Activated CD4-positive, alpha-beta T cell treated with anti-CD3 and anti-CD28 coated beads, Interleukin-2, amount 10 ng/mL, durations not matched to agents 24 days and 14 days (primary cell): ENCODE results near the gene LCN2. TPM values are rescaled to one million over a fixed set of nuclear protein-coding genes. Genes with fewer than 3 reads are reported as not detected.

ENCODE experiments used
- DNase-seq: peaks from one replicate; pipeline ENCODE4 v3.0.0; 2022
- H3K27ac Mint-ChIP-seq: one replicate; pipeline ENCODE4 v1.8.0; 2022; ENCODE audit warnings: mild to moderate bottlenecking, mixed read lengths
- H3K27me3 Mint-ChIP-seq: one replicate; pipeline ENCODE4 v1.8.0; 2022; ENCODE audit warnings: mixed read lengths
- H3K36me3 Mint-ChIP-seq: one replicate; pipeline ENCODE4 v1.8.0; 2022; ENCODE audit warnings: low read depth, mild to moderate bottlenecking, mixed read lengths
- H3K4me1 Mint-ChIP-seq: one replicate; pipeline ENCODE4 v1.8.0; 2021; ENCODE audit warnings: mixed read lengths
- H3K4me3 Mint-ChIP-seq: one replicate; pipeline ENCODE4 v1.8.0; 2022; ENCODE audit warnings: mild to moderate bottlenecking, moderate library complexity, mixed read lengths
- H3K9me3 Mint-ChIP-seq: one replicate; pipeline ENCODE4 v1.8.0; 2021; ENCODE audit warnings: mixed read lengths
- intact Hi-C: fragments of 100-400 bp; cut with micrococcal nuclease; formaldehyde crosslinking; loops from one replicate; pipeline ENCODE4 v1.15.1; 2023
- total RNA-seq: library from RNA; stranded (reverse); gene quantifications from 2 replicates; pipeline ENCODE4 v1.2.3, GENCODE V29; 2022

LCN2 gene
- total RNA-seq, 1 donor from 2014 or later, result not detected

DNA sequence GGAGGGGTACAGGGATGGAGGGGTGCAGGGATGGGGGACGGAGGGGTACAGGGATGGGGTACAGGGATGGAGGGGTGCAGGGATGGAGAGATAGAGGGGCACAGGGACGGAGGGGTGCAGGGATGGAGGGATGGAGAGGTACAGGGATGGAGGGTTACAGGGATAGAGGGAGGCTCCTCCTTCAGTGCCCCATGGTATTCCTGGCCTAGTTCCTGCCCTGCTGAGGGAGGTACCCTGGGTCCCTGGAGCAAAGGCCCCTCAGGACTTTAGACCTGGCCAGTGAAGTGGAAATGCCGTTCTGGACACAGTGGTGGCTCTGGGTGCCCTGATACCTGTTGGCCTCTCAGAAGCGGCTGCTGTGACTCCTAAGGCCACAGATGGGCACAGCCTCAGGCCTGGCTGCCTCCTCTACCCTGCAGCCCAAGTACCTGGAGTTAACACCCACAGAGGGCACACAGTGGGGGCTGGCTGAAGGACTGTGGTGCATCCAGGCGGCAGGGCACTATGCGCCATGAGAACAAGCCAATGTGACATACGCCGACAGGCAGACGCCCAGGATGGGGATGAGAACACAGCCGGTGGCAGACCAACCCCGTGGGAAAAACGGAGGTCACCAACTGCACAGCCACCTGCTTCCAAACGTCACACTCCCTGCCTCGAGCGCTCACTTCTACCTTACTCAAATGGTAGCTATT, 30.1 kb upstream of the LCN2 start:
- DNase-seq, result no peak
- Mint-ChIP-seq H3K4me1 (peaks cover 9% of the 10 kb centered on the region), H3K27me3 (no peaks in the 10 kb centered on the region), H3K4me3 (no peak overlapping the region), H3K9me3 (no peaks in the 10 kb centered on the region), H3K27ac (no peak overlapping the region), H3K36me3 (peaks cover 19% of the 10 kb centered on the region)
- intact Hi-C loops, result loop anchor here (5.0 kb wide), 2 partner anchors 37 to 92 kb away; no protein-coding TSS in a partner anchor

DNA sequence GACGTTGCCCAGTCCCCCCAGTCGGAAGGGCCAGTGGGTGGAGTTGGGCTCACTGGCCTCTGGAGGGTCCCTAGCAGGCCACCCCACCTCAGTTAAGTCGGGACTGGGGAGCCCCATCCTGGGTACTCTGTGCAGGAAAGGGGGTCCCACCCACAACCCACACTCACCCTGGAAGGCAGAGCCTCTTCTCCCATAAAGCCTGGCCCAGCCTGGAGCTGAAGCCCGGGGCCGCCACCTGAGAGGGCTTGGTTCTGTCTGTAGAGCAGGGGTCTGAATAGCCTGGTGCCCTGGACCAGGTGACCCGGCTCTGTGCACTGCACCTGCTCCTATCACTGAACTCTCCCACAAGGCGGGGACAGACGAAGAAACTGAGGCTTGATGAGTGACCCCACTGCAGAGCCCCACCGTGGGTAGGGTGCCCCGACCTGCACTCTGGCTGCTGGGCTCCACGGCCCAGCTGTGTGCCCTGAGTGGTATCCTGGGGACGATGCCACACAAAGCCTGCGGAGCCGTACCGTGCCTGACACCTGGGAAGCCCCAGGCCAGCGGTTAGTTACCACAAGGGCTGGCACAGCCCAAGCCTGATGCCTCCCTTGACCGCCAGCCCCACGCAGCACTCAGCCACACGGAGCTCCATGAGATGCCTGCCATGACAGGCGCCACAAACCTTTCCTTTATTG, 29.1 kb upstream of the LCN2 start:
- H3K4me1 Mint-ChIP-seq, result peaks cover 15% of the 10 kb centered on the region
- H3K27ac Mint-ChIP-seq, result no peak overlapping the region
- H3K4me3 Mint-ChIP-seq, result no peak overlapping the region
- intact Hi-C loops, result no loop called here
- H3K36me3 Mint-ChIP-seq, result peaks cover 22% of the 10 kb centered on the region
- H3K27me3 Mint-ChIP-seq, result no peaks in the 10 kb centered on the region
- no peaks in the 10 kb centered on the region for H3K9me3 Mint-ChIP-seq
- DNase-seq, result no peak

DNA sequence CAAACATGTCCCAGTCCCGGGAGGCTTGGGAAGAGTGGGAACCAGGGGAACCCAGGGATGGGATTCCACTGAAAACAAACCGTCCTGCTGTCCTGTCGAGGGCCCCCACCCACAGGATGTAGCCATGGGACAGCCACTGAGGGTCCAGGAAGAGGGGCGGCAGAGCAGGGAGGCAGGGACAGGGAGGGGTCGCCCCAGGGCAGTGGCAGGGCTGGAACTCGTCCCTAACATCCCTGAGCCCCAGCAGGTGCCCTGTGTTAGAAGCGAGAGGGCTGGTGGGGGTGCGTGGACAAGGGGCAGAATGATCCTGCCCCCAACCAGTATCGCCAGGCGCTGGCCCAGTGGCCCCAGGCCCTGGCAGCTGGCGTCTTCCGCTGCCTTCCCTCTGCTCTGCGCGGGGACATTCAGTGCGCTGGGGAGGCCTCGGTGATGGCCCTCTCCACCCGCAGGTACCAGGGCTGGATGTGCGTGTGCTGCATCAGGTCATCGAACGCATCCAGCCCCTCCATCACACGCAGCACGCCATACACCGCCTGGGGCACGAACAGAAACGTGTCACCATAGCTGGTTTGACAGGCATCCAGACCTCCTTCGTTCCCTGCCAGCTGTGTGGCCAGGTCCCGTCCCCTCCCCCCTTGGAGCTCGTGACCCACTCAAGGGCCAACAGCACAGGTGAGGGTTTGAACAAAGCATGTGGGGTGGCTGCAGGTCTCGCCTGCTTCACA, 28.4 kb upstream of the LCN2 start:
- H3K27ac Mint-ChIP-seq, result no peak overlapping the region
- intact Hi-C loops, result no loop called here
- H3K4me3 Mint-ChIP-seq, result no peak overlapping the region
- peaks cover 22% of the 10 kb centered on the region for H3K4me1 Mint-ChIP-seq
- no peaks in the 10 kb centered on the region for H3K27me3 Mint-ChIP-seq
- H3K9me3 Mint-ChIP-seq, result no peaks in the 10 kb centered on the region
- DNase-seq, result no peak
- H3K36me3 Mint-ChIP-seq, result peaks cover 23% of the 10 kb centered on the region

DNA sequence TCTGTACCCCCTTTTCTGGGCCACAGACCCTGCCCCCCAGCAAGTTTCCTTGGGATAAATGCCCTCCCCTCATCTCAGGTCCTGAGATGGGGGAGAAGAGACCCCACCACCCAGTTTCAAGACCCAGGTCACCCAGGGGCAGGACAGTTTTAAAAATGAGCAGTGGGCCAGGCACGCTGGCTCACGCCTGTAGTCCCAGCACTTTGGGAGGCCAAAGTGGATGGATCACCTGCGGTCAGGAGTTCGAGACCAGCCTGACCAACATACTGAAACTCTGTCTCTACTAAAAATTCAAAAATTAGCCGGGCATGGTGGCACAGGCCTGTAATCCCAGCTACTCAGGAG, 27.8 kb upstream of the LCN2 start:
- no peaks in the 10 kb centered on the region for H3K9me3 Mint-ChIP-seq
- DNase-seq, result no peak
- no peak overlapping the region for H3K4me3 Mint-ChIP-seq
- H3K4me1 Mint-ChIP-seq, result peaks cover 27% of the 10 kb centered on the region
- intact Hi-C loops, result no loop called here
- H3K27ac Mint-ChIP-seq, result no peak overlapping the region
- no peaks in the 10 kb centered on the region for H3K27me3 Mint-ChIP-seq
- H3K36me3 Mint-ChIP-seq, result peaks cover 24% of the 10 kb centered on the region

DNA sequence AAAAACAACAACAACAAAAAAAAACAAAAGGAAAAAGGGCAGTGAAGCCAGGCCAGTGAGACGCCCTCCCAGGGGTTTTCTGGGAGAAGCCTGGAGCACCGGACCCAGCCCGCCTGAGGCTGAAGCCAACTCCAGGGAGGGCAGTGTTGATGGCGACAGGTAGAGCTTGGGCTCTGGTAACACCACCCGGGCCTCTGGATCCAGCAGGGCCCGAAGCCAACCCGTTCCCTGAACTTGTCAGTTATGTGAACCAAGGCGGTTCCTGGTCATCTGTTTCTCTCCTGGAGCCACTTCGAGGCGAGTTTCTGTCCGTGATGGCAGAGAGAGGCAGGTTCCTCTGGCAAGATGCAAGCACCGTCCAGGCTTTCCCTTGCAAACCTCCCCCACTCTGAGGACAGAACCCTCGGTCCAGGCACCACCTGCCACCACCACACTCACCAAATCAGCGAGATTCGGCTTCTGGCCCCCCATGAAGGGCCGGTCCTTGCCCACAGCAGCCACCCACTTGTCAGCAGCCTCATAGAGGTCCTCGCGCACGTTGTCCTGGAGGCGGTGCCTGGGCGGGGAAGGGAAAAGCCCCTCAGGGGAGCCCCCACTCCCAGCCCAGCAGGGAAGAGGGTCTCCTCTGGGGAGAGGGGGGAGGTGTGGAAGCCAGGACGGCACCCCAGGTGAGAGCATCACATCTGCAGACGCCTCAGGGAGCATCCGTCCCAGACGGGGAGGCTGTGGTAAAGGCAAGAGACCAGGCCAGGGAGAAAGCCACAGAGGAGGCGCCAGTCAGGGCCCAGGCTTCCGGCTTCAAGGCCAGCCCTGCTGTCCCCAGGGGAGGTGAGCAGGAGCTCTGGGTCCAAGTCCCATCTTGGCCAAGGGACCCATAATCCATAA, 27.1 kb upstream of the LCN2 start:
- intact Hi-C loops, result no loop called here
- no peak for DNase-seq
- Mint-ChIP-seq H3K4me3 (no peak overlapping the region), H3K4me1 (peaks cover 27% of the 10 kb centered on the region), H3K27ac (no peak overlapping the region), H3K9me3 (no peaks in the 10 kb centered on the region), H3K36me3 (peaks cover 24% of the 10 kb centered on the region), H3K27me3 (no peaks in the 10 kb centered on the region)

DNA sequence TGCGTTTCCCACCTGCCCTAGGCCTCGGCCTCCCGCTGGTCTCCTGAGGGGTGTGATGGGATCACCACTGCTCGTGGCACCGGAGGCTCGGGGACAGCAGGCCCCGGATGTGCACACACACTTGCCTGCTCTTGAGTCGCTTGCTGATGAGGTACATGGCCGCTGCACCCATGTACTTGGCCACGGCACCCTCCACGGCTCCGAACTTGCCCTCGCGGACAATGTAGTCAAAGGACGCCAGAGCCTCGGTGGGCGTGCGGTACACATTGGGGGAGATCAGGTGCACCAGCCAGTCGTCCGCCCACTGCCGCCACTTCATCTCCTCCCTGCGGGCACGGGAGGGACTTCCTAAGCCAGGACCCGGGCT, 26.5 kb upstream of the LCN2 start:
- Mint-ChIP-seq H3K36me3 (peaks cover 25% of the 10 kb centered on the region), H3K27ac (no peak overlapping the region), H3K9me3 (no peaks in the 10 kb centered on the region), H3K4me3 (no peak overlapping the region), H3K4me1 (peaks cover 23% of the 10 kb centered on the region), H3K27me3 (no peaks in the 10 kb centered on the region)
- no peak for DNase-seq
- intact Hi-C loops, result no loop called here

DNA sequence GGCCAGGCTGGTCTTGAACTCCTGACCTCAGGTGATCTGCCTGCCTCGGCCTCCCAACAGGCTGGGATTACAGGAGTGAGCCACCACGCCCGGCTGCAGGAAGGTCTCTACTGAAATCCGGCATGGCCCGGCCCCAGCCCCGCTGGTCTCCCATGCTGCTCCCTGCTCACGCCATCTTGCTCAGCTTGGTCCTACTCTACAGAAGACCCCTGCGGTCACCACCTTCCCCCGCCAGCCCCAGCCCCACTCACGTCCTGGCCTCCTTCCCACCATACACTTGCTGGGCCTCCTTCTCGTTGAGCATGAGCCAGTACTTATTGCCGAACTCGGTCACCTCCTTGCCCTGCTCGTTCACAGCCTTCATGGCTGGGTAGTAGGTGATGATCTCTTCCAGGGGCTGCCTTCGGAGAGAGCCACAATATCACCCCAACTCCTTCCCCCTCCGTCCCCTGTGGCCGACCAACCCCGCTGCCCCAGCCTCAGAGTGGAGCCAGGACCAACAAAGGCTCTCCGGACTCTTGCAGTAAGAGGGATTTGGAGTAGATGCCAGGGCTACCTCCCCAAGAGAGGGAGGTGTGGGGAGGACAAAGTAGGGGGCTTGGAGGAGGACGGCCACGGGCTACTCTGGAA, 25.7 kb upstream of the LCN2 start:
- peaks cover 20% of the 10 kb centered on the region for H3K4me1 Mint-ChIP-seq
- H3K36me3 Mint-ChIP-seq, result peaks cover 25% of the 10 kb centered on the region
- H3K4me3 Mint-ChIP-seq, result no peak overlapping the region
- no peaks in the 10 kb centered on the region for H3K27me3 Mint-ChIP-seq
- no peak for DNase-seq
- intact Hi-C loops, result no loop called here
- no peaks in the 10 kb centered on the region for H3K9me3 Mint-ChIP-seq
- no peak overlapping the region for H3K27ac Mint-ChIP-seq

DNA sequence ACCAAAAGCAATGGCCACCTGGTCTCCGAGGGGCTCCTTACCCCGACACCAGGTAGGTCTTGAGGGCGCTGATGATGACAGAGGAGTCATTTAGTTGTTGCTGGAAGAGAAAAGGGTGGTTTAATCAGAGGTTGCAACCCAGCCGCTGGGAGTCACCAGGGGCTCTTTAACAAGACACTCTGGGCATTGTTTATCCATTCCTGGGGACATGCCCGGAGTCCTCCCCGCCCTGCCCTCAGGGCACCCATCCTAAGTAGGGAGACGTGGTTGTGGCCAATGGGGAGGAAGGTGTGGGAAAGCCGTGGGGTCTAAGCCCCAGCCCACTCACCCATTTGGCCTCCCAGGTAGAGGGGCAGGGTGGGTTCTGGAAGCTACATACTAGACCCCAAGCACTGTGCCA, 24.8 kb upstream of the LCN2 start:
- H3K4me3 Mint-ChIP-seq, result no peak overlapping the region
- H3K27me3 Mint-ChIP-seq, result no peaks in the 10 kb centered on the region
- peaks cover 25% of the 10 kb centered on the region for H3K36me3 Mint-ChIP-seq
- no peak overlapping the region for H3K27ac Mint-ChIP-seq
- DNase-seq, result no peak
- H3K9me3 Mint-ChIP-seq, result no peaks in the 10 kb centered on the region
- intact Hi-C loops, result no loop called here
- peaks cover 25% of the 10 kb centered on the region for H3K4me1 Mint-ChIP-seq

DNA sequence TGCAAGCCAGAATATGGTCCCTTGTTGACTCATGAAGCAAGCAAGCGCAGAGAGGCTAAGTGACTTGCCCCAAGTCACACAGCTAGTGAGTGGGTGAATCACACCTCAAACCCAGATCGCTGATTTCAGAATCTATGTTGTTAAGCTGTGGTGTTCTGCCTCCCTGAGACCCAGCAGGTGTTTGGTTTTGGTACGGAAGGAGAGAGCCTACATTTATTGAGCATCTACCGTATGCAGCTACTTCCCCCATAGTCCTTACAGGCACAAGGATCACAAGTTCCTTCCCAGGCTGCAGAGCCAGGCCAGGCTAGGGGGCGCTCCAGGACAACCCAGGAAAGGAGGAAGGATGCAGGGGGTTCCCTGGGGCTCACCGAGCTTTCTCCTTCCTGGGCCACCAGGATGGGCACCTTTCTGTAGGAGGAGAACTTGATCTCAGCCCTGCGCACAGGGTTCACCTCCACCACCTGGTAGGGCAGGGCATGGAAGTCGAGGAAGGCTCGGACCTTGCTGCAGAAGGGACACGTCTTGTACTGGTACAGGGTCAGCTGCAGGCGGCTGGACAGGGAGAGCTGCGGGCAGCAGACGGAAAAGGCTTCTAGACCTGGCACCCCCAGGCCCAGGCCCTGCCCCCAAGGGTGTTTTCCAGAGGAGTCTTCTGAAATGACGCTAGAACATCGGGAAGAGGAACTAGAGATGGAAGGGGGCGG, 24.2 kb upstream of the LCN2 start:
- DNase-seq, result peak; percentile 83
- Mint-ChIP-seq H3K27me3 (no peaks in the 10 kb centered on the region), H3K4me1 (peaks cover 29% of the 10 kb centered on the region), H3K27ac (peak overlapping the region; percentile 16), H3K9me3 (no peaks in the 10 kb centered on the region), H3K36me3 (peaks cover 25% of the 10 kb centered on the region), H3K4me3 (peak overlapping the region; percentile 99)
- intact Hi-C loops, result loop anchor here (5.0 kb wide), 1 partner anchor 67 kb away; the partner anchor contains the start of gene CIZ1

DNA sequence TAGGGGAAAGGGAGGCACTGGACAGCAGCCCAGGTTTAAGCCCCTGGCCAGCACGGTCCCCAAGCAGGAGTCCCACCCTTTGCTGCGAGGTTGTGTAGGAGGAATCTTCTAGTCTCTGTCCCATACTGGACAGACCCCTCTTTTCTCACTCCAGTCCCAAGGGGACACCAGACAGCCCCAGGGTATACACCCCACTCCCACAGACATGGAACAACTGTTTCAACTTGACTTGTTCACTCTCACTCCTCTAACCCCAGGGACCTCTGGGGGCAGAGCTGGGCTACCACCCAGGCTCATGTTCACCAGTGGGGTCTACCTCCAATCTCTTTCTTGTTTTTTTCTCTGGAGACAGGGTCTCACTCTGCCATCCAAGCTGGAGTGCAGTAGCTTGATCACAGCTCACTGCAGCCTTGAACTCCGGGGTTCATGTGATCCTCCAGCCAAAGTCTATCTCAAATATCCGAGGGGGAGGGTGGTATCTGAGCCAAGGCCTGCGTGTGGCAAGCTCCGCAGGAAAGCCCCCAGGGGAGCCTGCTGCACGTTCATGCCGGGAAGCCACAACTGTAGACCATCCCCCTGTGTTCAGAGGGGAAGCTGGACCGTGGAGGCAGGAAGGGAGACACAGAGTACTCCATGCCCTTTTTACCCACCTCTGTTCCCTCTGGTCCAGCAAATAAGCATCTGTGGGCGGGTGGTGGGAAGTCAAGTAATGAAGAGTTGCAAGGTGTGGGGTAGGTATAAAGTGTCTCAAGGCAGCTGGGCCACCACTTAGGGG, 23.5 kb upstream of the LCN2 start:
- intact Hi-C loops, result loop anchor here (2.0 to 5.0 kb wide), 2 partner anchors 67 to 349 kb away; partner anchors contain the start of gene CIZ1
- Mint-ChIP-seq H3K36me3 (peaks cover 24% of the 10 kb centered on the region), H3K4me1 (peaks cover 29% of the 10 kb centered on the region), H3K9me3 (no peaks in the 10 kb centered on the region), H3K27ac (peak overlapping the region; percentile 58), H3K27me3 (no peaks in the 10 kb centered on the region), H3K4me3 (peak overlapping the region; percentile 99)
- no peak for DNase-seq

DNA sequence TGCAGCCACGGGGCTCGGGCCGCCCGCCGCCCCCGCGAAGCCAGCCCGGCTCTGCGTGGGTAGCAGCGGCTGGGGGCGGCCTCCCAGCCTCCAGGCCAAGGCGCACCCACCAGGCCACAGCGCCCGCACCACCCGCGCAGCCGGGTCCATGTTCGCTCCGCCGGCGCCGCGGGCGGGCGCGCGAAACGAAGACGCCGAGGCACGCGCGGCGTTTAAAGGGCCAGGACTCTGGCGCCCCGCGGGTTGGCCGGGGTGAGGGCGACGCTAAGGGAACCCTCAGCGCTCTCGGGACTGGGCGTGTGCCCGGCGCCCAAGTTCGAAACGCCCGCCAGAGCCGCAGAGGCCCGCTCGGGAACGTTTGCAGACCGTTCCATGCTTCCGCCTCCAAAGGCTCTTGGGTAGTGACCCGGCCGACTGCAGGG, 21.7 kb upstream of the LCN2 start, which contains the start of gene PTGES2:
Gene PTGES2 (minus strand): TSS at position 162 of the 422 bp plus-strand sequence. CDS start 12 bp downstream, at position 150.
- intact Hi-C loops, result loop anchor here (1.0 to 5.0 kb wide), 4 partner anchors 10 to 351 kb away; partner anchors contain the start of genes CIZ1 and DNM1
- Mint-ChIP-seq H3K4me3 (peak within 1 kb of the TSS; percentile 99), H3K9me3 (no peaks in the 10 kb centered on the region), H3K27me3 (peaks cover 3% of the 10 kb centered on the region), H3K27ac (peak within 1 kb of the TSS; percentile 99), H3K36me3 (peaks cover 20% of the 10 kb centered on the region), H3K4me1 (peaks cover 29% of the 10 kb centered on the region)
- peak; percentile 95 for DNase-seq
